K562 (cell line): ENCODE data around the gene RERE.

Experiments
- CTCF ChIP-seq, 3 experiments: IDR thresholded peaks in 2 of 3; conservative IDR thresholded peaks in 1 of 3; 2 replicates each; pipeline ENCODE4 v1.5.1; 2011 to 2012; ENCODE audit warnings: low read length in 3 of 3, mild to moderate bottlenecking in 3 of 3, control low read depth in 2 of 3, improper control_type of control experiment in 1 of 3, inconsistent platforms in 1 of 3, low read depth in 1 of 3, mixed read lengths in 1 of 3, moderate library complexity in 1 of 3; ENCODE audit not compliant: insufficient read depth in 2 of 3
- EP300 ChIP-seq: IDR thresholded peaks from 2 replicates; pipeline ENCODE4 v1.6.1; 2012; ENCODE audit warnings: low read length, improper control_type of control experiment
- EZH2 ChIP-seq: IDR thresholded peaks from 2 replicates; pipeline ENCODE4 v1.6.1; 2012; ENCODE audit warnings: low read depth, mild to moderate bottlenecking, inconsistent platforms, low read length, borderline replicate concordance
- GTF3C2 ChIP-seq: IDR thresholded peaks from 3 replicates; pipeline ENCODE4 v1.6.1; 2011; ENCODE audit warnings: borderline replicate concordance, mild to moderate bottlenecking, moderate library complexity; ENCODE audit not compliant: insufficient read length; ENCODE audit errors: extremely low read depth
- LARP7 ChIP-seq: fragments of 450-650 bp; IDR thresholded peaks from 2 replicates; pipeline ENCODE4 v1.6.1; 2016
- NR2F6 ChIP-seq: fragments of 450-650 bp; formaldehyde crosslinking; IDR thresholded peaks from 2 replicates; pipeline ENCODE4 v1.4.0; 2020; ENCODE audit warnings: mild to moderate bottlenecking
- RBM22 ChIP-seq: fragments of 200-400 bp; formaldehyde crosslinking; IDR thresholded peaks from 2 replicates; pipeline ENCODE4 v1.6.1; 2018; ENCODE audit warnings: low read length, low read depth; ENCODE audit not compliant: poor library complexity, severe bottlenecking
- USF2 ChIP-seq: sonication (generic); formaldehyde crosslinking; IDR thresholded peaks from 2 replicates; pipeline ENCODE4 v1.5.0; 2020; ENCODE audit warnings: missing genetic modification reagents
- ZNF274 ChIP-seq: IDR thresholded peaks from 2 replicates; pipeline ENCODE4 v1.6.1; 2011; ENCODE audit warnings: low read depth, mild to moderate bottlenecking, low read length, moderate library complexity, borderline replicate concordance
- ZNF3 ChIP-seq: fragments of 250-450 bp; sonication (Bioruptor Pico); IDR thresholded peaks from 2 replicates; pipeline ENCODE4 v1.5.0; 2021; ENCODE audit warnings: mild to moderate bottlenecking, moderate library complexity

- TF ChIP-seq ZNF3 (CRISPR knock-in tag) (no peak), EZH2 (no peak), RBM22 (no peak), CTCF (IDR thresholded peaks at IDR 0.05 in 2 of 3, conservative IDR thresholded peaks at IDR 0.05 in 1 of 3; ENCODE audit: insufficient read depth in 2 of 3, low read depth in 1 of 3, low read length in 3 of 3) (no peak), USF2 (CRISPR knock-in tag) (no peak), ZNF274 (no peak), NR2F6 (CRISPR knock-in tag) (no peak), EP300 (no peak), GTF3C2 (no peak), LARP7 (no peak)
These were observed 389.0 kb downstream of the RERE start for GRCh38 chr1:8428441-8428840.
